IPS DF 4.7 (cell line): ENCODE results near the gene FAM219B.
"Not testable (repeated sequence)": the region's sequence is repeated elsewhere in the genome, so short reads cannot be mapped to it uniquely, and the experiment has no call there.

Experiments used
- DNase-seq: peaks from one replicate; pipeline ENCODE4 v3.0.0-alpha.2; 2013; ENCODE audit warnings: low spot score; ENCODE audit errors: extremely low read depth

FAM219B gene

GRCh38 chr15:74903676-74904075 is 3.0 kb downstream of the FAM219B start:
- DNase-seq: no peak

- no peak for DNase-seq
Measured at GRCh38 chr15:74902295-74903075, 4.2 kb downstream of the FAM219B start.

- DNase-seq: no peak
Measured at GRCh38 chr15:74901612-74902063, 5.0 kb downstream of the FAM219B start.

- DNase-seq: no peak
Measured at GRCh38 chr15:74897300-74897701, 9.3 kb downstream of the FAM219B start.

GRCh38 chr15:74896316-74896715 is 10.3 kb downstream of the FAM219B start:
- no peak for DNase-seq

GRCh38 chr15:74895830-74896229 is 10.8 kb downstream of the FAM219B start:
- no peak for DNase-seq

GRCh38 chr15:74894383-74894782 is 12.3 kb downstream of the FAM219B start:
- DNase-seq: not testable (repeated sequence)

- no peak for DNase-seq
Measured at GRCh38 chr15:74893627-74894026, 13.0 kb downstream of the FAM219B start.

- no peak for DNase-seq
Measured at GRCh38 chr15:74892931-74893330, 13.7 kb downstream of the FAM219B start.

- no peak for DNase-seq
Measured at GRCh38 chr15:74892313-74892712, 14.3 kb downstream of the FAM219B start.

- no peak for DNase-seq
Measured at GRCh38 chr15:74891469-74891868, 15.2 kb downstream of the FAM219B start.

- DNase-seq: no peak
Measured at GRCh38 chr15:74890665-74890960, 16.0 kb downstream of the FAM219B start.

- DNase-seq: no peak
Measured at GRCh38 chr15:74889883-74890664, 16.6 kb downstream of the FAM219B start, which contains the start of gene MPI. Gene MPI (plus strand): TSS chr15:74890042. CDS start chr15:74890074, 32 bp downstream.

- no peak for DNase-seq
Measured at GRCh38 chr15:74889390-74889882, 17.2 kb downstream of the FAM219B start.

- no peak for DNase-seq
Measured at GRCh38 chr15:74888716-74889115, 17.9 kb downstream of the FAM219B start.

GRCh38 chr15:74887537-74888193 is 19.0 kb downstream of the FAM219B start:
- not testable (repeated sequence) for DNase-seq

GRCh38 chr15:74885461-74885860 is 21.2 kb downstream of the FAM219B start:
- DNase-seq: no peak

GRCh38 chr15:74884428-74885223 is 22.0 kb downstream of the FAM219B start:
- no peak for DNase-seq

GRCh38 chr15:74882528-74882927 is 24.1 kb downstream of the FAM219B start:
- DNase-seq: no peak

GRCh38 chr15:74878273-74878672 is 28.4 kb downstream of the FAM219B start:
- no peak for DNase-seq
